Transverse colon (tissue), 4 donors: ENCODE results near the gene RALGAPA2.

Source experiments
- EP300 ChIP-seq: sonication (generic); formaldehyde crosslinking; IDR thresholded peaks from one replicate; pipeline ENCODE4 v1.6.1; 2017; ENCODE audit warnings: antibody characterized with exemption, low read depth
- POLR2A ChIP-seq: fragments of 450-650 bp; IDR thresholded peaks from one replicate; pipeline ENCODE4 v1.6.1; 2016; ENCODE audit warnings: antibody characterized with exemption, mild to moderate bottlenecking, moderate library complexity
- POLR2AphosphoS5 ChIP-seq, 3 donors: sonication (generic); formaldehyde crosslinking; IDR thresholded peaks; one replicate each; pipeline ENCODE4 v1.6.1; 2016; ENCODE audit warnings: antibody characterized with exemption in 3 of 3
- TF ChIP-seq, protein P1 (sequence below), 5 experiments: fragments of 200-600 bp in 3 of 5; fragments of 450-650 bp in 2 of 5; sonication (generic) in 3 of 5; IDR thresholded peaks; 1 replicate in 2 of 5; 2 replicates in 3 of 5; pipeline ENCODE4 v1.5.1; 2016 to 2017; ENCODE audit warnings: antibody characterized with exemption in 5 of 5, inconsistent platforms in 3 of 5, mild to moderate bottlenecking in 2 of 5, moderate library complexity in 1 of 5

DNA sequence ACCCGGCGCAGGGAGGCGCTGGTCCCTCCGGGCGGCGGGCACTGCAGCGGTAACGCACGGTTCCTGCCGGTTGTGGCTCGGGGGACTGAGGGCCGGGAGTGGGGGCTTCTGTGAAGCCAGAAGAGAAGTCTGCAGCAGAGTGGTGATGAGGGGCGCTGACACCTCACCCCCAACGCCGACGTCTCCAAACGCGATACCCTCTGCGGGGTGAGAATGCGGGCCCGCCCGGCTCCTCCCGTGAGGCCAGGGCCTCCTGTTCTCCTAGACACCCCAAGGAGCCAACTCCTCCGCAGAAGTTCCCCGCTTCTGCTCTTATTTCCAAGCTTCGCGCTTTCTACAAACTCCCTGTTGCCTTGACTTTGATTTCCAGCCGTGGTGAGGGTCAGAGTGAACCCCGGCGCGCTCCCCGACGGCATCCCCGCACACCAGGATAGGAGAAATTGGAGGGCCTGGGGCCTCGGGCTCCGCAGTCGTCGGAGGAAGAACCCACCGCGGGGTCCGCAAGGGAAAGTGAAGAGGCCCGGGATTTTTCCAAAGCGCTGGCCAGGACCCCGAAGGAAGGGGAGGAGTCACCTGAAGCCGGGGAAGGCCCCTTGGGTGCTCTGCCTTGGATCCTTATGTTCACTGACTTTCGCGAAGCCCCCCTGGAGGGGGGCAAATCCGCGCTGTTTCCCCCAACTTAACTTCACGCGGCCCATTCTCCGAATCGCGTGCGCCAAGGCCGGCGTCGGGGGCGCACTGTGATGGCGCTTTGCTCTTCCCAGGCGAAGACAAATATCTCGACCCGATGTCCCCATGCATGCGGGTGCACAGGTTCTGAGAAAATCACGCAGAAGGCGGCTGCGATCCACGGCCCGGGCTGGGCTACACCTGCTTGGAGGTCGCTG, 347.6 kb downstream of the RALGAPA2 start:
- TF ChIP-seq, protein P1, sequence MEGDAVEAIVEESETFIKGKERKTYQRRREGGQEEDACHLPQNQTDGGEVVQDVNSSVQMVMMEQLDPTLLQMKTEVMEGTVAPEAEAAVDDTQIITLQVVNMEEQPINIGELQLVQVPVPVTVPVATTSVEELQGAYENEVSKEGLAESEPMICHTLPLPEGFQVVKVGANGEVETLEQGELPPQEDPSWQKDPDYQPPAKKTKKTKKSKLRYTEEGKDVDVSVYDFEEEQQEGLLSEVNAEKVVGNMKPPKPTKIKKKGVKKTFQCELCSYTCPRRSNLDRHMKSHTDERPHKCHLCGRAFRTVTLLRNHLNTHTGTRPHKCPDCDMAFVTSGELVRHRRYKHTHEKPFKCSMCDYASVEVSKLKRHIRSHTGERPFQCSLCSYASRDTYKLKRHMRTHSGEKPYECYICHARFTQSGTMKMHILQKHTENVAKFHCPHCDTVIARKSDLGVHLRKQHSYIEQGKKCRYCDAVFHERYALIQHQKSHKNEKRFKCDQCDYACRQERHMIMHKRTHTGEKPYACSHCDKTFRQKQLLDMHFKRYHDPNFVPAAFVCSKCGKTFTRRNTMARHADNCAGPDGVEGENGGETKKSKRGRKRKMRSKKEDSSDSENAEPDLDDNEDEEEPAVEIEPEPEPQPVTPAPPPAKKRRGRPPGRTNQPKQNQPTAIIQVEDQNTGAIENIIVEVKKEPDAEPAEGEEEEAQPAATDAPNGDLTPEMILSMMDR (IDR thresholded peaks at IDR 0.05) = no peak
- TF ChIP-seq POLR2A (no peak), EP300 (no peak), POLR2AphosphoS5 (IDR thresholded peaks at IDR 0.05) (no peak)
